Measurements from ENCODE around the gene FAAH.

DNA sequence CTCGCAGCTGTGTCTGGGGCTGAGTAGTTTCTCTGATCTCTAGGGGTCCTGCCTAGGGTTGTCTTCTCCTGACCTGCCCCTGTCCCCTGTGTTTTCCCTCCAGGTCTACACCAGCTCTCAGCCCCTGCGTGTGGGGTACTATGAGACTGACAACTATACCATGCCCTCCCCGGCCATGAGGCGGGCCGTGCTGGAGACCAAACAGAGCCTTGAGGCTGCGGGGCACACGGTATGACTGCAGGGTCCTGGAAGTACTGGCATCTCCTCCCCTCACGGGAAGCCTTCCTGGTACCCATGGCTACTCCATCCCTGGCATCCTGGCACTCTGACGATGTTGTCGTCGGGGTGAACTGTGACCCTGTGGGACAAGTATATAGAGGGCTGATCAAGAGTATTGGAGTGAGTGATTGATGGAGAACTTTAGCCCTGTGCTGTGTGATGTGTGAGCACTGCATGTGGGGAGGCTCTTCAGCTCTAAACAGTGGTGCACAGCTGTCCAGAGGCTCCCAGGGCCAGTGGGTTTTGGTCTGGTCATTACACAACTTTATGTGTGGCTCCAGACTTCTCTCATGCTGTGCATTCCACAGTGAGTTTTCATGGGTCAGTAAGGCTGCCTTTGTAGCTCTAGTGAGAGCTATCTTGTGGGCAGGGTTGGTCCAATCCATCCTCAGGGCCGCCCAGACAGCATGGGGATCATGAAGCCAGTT is 14.4 kb downstream of the FAAH start:
- TF ChIP-seq, protein P1, sequence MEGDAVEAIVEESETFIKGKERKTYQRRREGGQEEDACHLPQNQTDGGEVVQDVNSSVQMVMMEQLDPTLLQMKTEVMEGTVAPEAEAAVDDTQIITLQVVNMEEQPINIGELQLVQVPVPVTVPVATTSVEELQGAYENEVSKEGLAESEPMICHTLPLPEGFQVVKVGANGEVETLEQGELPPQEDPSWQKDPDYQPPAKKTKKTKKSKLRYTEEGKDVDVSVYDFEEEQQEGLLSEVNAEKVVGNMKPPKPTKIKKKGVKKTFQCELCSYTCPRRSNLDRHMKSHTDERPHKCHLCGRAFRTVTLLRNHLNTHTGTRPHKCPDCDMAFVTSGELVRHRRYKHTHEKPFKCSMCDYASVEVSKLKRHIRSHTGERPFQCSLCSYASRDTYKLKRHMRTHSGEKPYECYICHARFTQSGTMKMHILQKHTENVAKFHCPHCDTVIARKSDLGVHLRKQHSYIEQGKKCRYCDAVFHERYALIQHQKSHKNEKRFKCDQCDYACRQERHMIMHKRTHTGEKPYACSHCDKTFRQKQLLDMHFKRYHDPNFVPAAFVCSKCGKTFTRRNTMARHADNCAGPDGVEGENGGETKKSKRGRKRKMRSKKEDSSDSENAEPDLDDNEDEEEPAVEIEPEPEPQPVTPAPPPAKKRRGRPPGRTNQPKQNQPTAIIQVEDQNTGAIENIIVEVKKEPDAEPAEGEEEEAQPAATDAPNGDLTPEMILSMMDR (IDR thresholded peaks at IDR 0.05): no peak
- no peak for TF ChIP-seq POLR2A (IDR thresholded peaks at IDR 0.05)
